HG02623 (cell line): ENCODE measurements around the gene APOBEC3B.
"Not testable (repeated sequence)": the region's sequence is repeated elsewhere in the genome, so short reads cannot be mapped to it uniquely, and the experiment has no call there.

ENCODE experiments used
- ATAC-seq: cut with Tn5 transposase; IDR thresholded peaks from one replicate; pipeline ENCODE4 v1.9.1; 2021; ENCODE audit warnings: moderate library complexity; ENCODE audit not compliant: unreplicated experiment

Gene APOBEC3B

GRCh38 chr22:38965614-38966379, 16.4 kb upstream of the APOBEC3B start:
- ATAC-seq = no peak

GRCh38 chr22:38966380-38966702, 15.8 kb upstream of the APOBEC3B start:
- ATAC-seq = no peak

GRCh38 chr22:38966942-38967341, 15.2 kb upstream of the APOBEC3B start:
- ATAC-seq = no peak

- ATAC-seq = no peak
These were observed 14.4 kb upstream of the APOBEC3B start for GRCh38 chr22:38967451-38968450.

GRCh38 chr22:38968801-38969200, 13.3 kb upstream of the APOBEC3B start:
- ATAC-seq = no peak

- ATAC-seq = no peak
These were observed 11.6 kb upstream of the APOBEC3B start for GRCh38 chr22:38970551-38970950.

- no peak for ATAC-seq
These were observed 10.9 kb upstream of the APOBEC3B start for GRCh38 chr22:38971202-38971601.

- no peak for ATAC-seq
These were observed 10.4 kb upstream of the APOBEC3B start for GRCh38 chr22:38971791-38972190.

- no peak for ATAC-seq
These were observed 9.6 kb upstream of the APOBEC3B start for GRCh38 chr22:38972558-38972957.

GRCh38 chr22:38973289-38974169, 8.6 kb upstream of the APOBEC3B start:
- ATAC-seq = no peak

GRCh38 chr22:38974170-38974825, 7.8 kb upstream of the APOBEC3B start:
- no peak for ATAC-seq

- no peak for ATAC-seq
These were observed 7.3 kb upstream of the APOBEC3B start for GRCh38 chr22:38974826-38975175.

- ATAC-seq = not testable (repeated sequence)
These were observed 4.9 kb upstream of the APOBEC3B start for GRCh38 chr22:38977289-38977688.

- not testable (repeated sequence) for ATAC-seq
These were observed 1.6 kb upstream of the APOBEC3B start for GRCh38 chr22:38980587-38980986.

GRCh38 chr22:38981005-38981991, 849 bp upstream of the APOBEC3B start:
- no peak for ATAC-seq

- ATAC-seq = no peak
These were observed 2.1 kb downstream of the APOBEC3B start for GRCh38 chr22:38984224-38984623.

GRCh38 chr22:38984784-38985757, 2.9 kb downstream of the APOBEC3B start:
- peak; percentile 42 for ATAC-seq

- ATAC-seq = no peak
These were observed 4.5 kb downstream of the APOBEC3B start for GRCh38 chr22:38986629-38987028.
